Spleen (tissue), 11 donors: Measurements from ENCODE around the gene CRPPA. TPM values are rescaled to one million over a fixed set of nuclear protein-coding genes. Genes with fewer than 3 reads are reported as not detected.
"Not testable (repeated sequence)": the region's sequence is repeated elsewhere in the genome, so short reads cannot be mapped to it uniquely, and the experiment has no call there.

Source experiments
- DNase-seq: peaks from one replicate; pipeline ENCODE4 v3.0.0-alpha.2; 2020
- H3K27ac ChIP-seq, 8 donors: fragments of 200-600 bp; sonication (generic) in 7 of 8; 1 replicate in 4 of 8; 2 replicates in 4 of 8; pipeline versions ENCODE4 v1.5.0 to v1.8.0; 2016 to 2021; ENCODE audit warnings: inconsistent platforms in 4 of 8, mild to moderate bottlenecking in 4 of 8, moderate library complexity in 1 of 8
- H3K27me3 ChIP-seq, 7 donors: fragments of 200-600 bp; sonication (generic) in 6 of 7; replicated peaks in 1 of 7; 1 replicate in 4 of 7; 2 replicates in 3 of 7; pipeline versions ENCODE4 v1.5.0 to v1.8.0; 2016 to 2021; ENCODE audit warnings: inconsistent platforms in 3 of 7, mild to moderate bottlenecking in 1 of 7
- H3K36me3 ChIP-seq, 6 donors: fragments of 200-600 bp; sonication (generic) in 5 of 6; 1 replicate in 4 of 6; 2 replicates in 2 of 6; pipeline versions ENCODE4 v1.5.0 to v1.8.0; 2016 to 2021; ENCODE audit warnings: inconsistent platforms in 2 of 6
- H3K4me1 ChIP-seq, 6 donors: fragments of 200-600 bp; sonication (generic) in 5 of 6; 1 replicate in 3 of 6; 2 replicates in 3 of 6; pipeline versions ENCODE4 v1.5.0 to v1.8.0; 2016 to 2021; ENCODE audit warnings: inconsistent platforms in 3 of 6
- H3K4me3 ChIP-seq, 8 donors: fragments of 200-600 bp; sonication (generic) in 7 of 8; 1 replicate in 4 of 8; 2 replicates in 4 of 8; pipeline versions ENCODE4 v1.5.0 to v1.8.0; 2016 to 2021; ENCODE audit warnings: inconsistent platforms in 4 of 8, mild to moderate bottlenecking in 4 of 8, moderate library complexity in 2 of 8
- H3K9me3 ChIP-seq, 8 donors: fragments of 200-600 bp; sonication (generic) in 7 of 8; 1 replicate in 4 of 8; 2 replicates in 4 of 8; pipeline versions ENCODE4 v1.5.0 to v1.8.0; 2016 to 2021; ENCODE audit warnings: inconsistent platforms in 4 of 8
- POLR2A ChIP-seq, 3 donors: fragments of 450-650 bp; IDR thresholded peaks; one replicate each; pipeline ENCODE4 v1.5.1; 2017; ENCODE audit warnings: antibody characterized with exemption in 3 of 3, mild to moderate bottlenecking in 1 of 3
- POLR2AphosphoS5 ChIP-seq, 3 donors: sonication (generic); formaldehyde crosslinking; IDR thresholded peaks; one replicate each; pipeline ENCODE4 v1.5.1; 2017; ENCODE audit warnings: antibody characterized with exemption in 3 of 3
- WGBS, 5 donors: extraction: QIAGEN DNeasy Blood & Tissue Kit in 3 of 5; methylation state at CpG; one replicate each; pipeline versions ENCODE4 v1.1.5 to v1.1.7; 2013 to 2018; 5-methylcytosine and 5-hydroxymethylcytosine counted together
- intact Hi-C: fragments of 100-400 bp; cut with DNase I; formaldehyde crosslinking; loops from one replicate; pipeline ENCODE4 v1.15.0; 2023; ENCODE audit warnings: low total_unique reads
- polyA plus RNA-seq, 3 donors: library from polyadenylated mRNA; stranded (reverse); fragments of 200-250 nt; gene quantifications; one replicate each; pipeline ENCODE4 v1.2.1, GENCODE V29; 2013
- small RNA-seq, 4 donors: library from RNA; depleted of rRNA; stranded (forward); fragments of <200 nt; gene quantifications; one replicate each; pipeline ENCODE3, GENCODE V24; 2016
- total RNA-seq, 7 donors: library from RNA; depleted of rRNA in 3 of 7; stranded (reverse); fragments of >200 nt in 3 of 7; fragmentation: NEBNext Ultra II Directional in 4 of 7; extraction: Animal tissue kit (Norgen Biotek cat#: 25700) in 4 of 7; gene quantifications; one replicate each; pipeline versions ENCODE4 v1.1.0 to v1.2.1, GENCODE V29; 2016 to 2021
- TF ChIP-seq, protein P1 (sequence below), 11 experiments: fragments of 200-600 bp in 7 of 11; fragments of 450-650 bp in 4 of 11; sonication (generic) in 4 of 11; IDR thresholded peaks in 8 of 11; conservative IDR thresholded peaks in 3 of 11; 1 replicate in 7 of 11; 2 replicates in 4 of 11; pipeline versions ENCODE4 v1.4.0 to v1.8.0; 2016 to 2021; ENCODE audit warnings: antibody characterized with exemption in 11 of 11, inconsistent platforms in 4 of 11, mild to moderate bottlenecking in 1 of 11
- donor health status: healthy with polysubstance abuse.
- donor health status: DM: no; HTN: no; CAD: no; lungs with moderate emphysema.
- donor health status: DM: no; HTN: no; CAD: no.
- donor health status: Bipolar disorder and iron deficiency.
- donor health status: healthy.
- donor health status: DM: no; HTN: no; CAD: no.
- donor health status: DM: yes; HTN: yes; CAD: no.

CRPPA gene
- total and polyA plus RNA-seq, 10 donors, result 0.15 to 3.1 (median 0.84) TPM

DNA sequence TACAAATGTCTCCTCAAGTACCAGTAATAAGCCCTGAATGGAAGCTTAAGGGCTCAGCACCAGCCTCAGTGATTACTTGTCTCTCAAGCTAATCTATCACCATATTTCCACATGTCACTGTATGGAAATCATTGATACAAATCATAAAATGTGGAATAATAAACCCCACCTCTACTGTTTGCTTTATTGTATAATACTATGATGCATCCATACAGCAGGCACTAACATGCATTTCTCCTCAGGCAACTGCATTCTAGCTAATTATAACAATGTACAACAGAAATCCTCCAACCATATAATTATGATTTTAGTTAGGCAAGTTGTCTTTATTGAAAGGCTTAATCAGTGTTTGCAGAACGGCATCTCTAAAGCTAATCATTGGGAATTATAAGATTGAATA lies 26.2 kb downstream of the CRPPA start:
- Histone ChIP-seq H3K36me3 (no peaks in the 10 kb centered on the region), H3K9me3 (peaks cover 0 to 41% (median 9%) of the 10 kb centered on the region in 8 donors), H3K4me1 (no peaks in the 10 kb centered on the region), H3K27me3 (no peaks in the 10 kb centered on the region), H3K4me3 (no peak overlapping the region), H3K27ac (no peak overlapping the region)
- intact Hi-C loops, result no loop called here
- TF ChIP-seq POLR2AphosphoS5 (IDR thresholded peaks at IDR 0.05) (no peak), POLR2A (IDR thresholded peaks at IDR 0.05) (no peak)
- TF ChIP-seq, protein P1, sequence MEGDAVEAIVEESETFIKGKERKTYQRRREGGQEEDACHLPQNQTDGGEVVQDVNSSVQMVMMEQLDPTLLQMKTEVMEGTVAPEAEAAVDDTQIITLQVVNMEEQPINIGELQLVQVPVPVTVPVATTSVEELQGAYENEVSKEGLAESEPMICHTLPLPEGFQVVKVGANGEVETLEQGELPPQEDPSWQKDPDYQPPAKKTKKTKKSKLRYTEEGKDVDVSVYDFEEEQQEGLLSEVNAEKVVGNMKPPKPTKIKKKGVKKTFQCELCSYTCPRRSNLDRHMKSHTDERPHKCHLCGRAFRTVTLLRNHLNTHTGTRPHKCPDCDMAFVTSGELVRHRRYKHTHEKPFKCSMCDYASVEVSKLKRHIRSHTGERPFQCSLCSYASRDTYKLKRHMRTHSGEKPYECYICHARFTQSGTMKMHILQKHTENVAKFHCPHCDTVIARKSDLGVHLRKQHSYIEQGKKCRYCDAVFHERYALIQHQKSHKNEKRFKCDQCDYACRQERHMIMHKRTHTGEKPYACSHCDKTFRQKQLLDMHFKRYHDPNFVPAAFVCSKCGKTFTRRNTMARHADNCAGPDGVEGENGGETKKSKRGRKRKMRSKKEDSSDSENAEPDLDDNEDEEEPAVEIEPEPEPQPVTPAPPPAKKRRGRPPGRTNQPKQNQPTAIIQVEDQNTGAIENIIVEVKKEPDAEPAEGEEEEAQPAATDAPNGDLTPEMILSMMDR (IDR thresholded peaks at IDR 0.05 in 8 of 11, conservative IDR thresholded peaks at IDR 0.05 in 3 of 11), result no peak
- 92 to 100% (median 95%) methylated on average over 1 of the region's 1 CpG for WGBS, 5 donors
- DNase-seq, result no peak

DNA sequence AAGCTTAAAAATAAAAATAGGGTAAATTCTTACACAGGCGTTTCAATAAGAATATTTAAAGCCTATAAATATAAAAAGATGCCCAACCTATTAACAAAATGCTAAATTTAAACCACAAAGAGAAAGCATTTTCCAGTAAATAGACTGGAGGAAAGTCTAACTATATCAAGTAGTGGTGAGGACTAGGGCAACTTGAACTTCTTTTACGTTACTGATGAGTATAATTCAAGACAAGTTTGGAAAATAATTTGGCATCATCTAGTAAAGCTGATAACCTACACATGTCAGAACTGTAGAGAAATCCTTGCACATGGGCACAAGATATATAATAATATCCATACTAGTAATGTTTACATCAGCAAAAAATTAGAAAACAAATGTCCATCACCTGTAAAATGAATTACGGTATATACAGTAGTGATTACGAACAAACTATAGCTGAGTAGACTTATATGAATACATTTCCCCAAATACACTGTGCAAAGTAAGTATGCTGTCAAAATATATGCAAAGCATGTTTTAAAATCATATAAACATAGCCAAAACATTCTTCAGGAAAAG lies 27.4 kb downstream of the CRPPA start:
- intact Hi-C loops, result no loop called here
- TF ChIP-seq POLR2A (IDR thresholded peaks at IDR 0.05), result no peak
- TF ChIP-seq, protein P1 (IDR thresholded peaks at IDR 0.05 in 8 of 11, conservative IDR thresholded peaks at IDR 0.05 in 3 of 11), result no peak
- TF ChIP-seq POLR2AphosphoS5 (IDR thresholded peaks at IDR 0.05), result no peak
- WGBS, 5 donors, result 91 to 96% (median 93%) methylated on average over 4 of the region's 4 CpGs
- Histone ChIP-seq H3K4me1 (no peaks in the 10 kb centered on the region), H3K9me3 (peaks cover 0 to 29% (median 7%) of the 10 kb centered on the region in 8 donors), H3K27ac (no peak overlapping the region), H3K4me3 (no peak overlapping the region), H3K27me3 (no peaks in the 10 kb centered on the region), H3K36me3 (no peaks in the 10 kb centered on the region)
- DNase-seq, result no peak

DNA sequence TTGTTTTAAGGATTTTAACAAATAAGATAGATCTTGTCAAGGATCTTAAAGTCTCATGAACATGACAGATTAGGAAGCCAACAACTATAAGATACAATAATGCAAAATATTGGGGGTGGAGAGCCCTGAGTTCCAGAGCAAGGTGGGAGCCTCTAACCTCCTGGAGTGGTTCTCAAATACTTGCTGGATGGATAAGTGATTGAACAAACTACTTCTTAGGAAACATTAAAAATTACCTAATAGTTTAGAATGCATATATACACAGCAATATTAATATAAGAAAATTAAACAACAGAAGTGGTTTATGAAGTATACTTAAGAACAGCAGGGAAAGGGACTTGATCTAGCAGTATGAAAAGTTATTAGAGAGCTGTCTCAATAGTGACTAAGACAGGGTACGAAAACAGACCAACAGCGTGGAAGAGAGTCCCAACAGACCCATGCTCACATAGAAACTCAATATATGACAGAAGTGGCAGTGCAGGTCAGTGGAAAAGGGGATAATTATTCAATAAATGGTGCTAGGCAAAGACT lies 28.3 kb downstream of the CRPPA start:
- TF ChIP-seq POLR2A (IDR thresholded peaks at IDR 0.05) (no peak), POLR2AphosphoS5 (IDR thresholded peaks at IDR 0.05) (no peak)
- TF ChIP-seq, protein P1 (IDR thresholded peaks at IDR 0.05 in 8 of 11, conservative IDR thresholded peaks at IDR 0.05 in 3 of 11), result no peak
- intact Hi-C loops, result no loop called here
- WGBS, 5 donors, result 85 to 95% (median 87%) methylated on average over 2 of the region's 2 CpGs

DNA sequence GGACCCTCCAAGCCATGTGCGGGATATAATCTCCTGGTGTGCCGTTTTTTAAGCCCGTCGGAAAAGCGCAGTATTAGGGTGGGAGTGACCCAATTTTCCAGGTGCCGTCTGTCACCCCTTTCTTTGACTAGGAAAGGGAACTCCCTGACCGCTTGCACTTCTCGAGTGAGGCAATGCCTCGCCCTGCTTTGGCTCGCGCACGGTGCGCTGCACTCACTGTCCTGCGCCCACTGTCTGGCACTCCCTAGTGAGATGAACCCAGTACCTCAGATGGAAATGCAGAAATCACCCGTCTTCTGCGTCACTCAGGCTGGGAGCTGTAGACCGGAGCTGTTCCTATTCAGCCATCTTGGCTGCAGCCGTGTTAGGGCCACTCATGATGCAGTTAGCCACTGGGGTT lies 37.6 kb downstream of the CRPPA start:
- WGBS, 5 donors, result 93 to 98% (median 95%) methylated on average over 18 of the region's 18 CpGs
- intact Hi-C loops, H3K27ac ChIP-seq, H3K4me3 ChIP-seq, DNase-seq, H3K27me3 ChIP-seq, H3K36me3 ChIP-seq, H3K4me1 ChIP-seq: not testable (repeated sequence)
- peaks cover 0 to 22% (median 14%) of the 10 kb centered on the region in 8 donors for H3K9me3 ChIP-seq

More for the DNA sequence above, 28.3 kb downstream of the CRPPA start:
- Histone ChIP-seq H3K27ac (no peak overlapping the region), H3K36me3 (no peaks in the 10 kb centered on the region), H3K27me3 (no peaks in the 10 kb centered on the region), H3K9me3 (peaks cover 0 to 30% (median 10%) of the 10 kb centered on the region in 8 donors), H3K4me1 (no peaks in the 10 kb centered on the region), H3K4me3 (no peak overlapping the region)
- DNase-seq, result no peak

DNA sequence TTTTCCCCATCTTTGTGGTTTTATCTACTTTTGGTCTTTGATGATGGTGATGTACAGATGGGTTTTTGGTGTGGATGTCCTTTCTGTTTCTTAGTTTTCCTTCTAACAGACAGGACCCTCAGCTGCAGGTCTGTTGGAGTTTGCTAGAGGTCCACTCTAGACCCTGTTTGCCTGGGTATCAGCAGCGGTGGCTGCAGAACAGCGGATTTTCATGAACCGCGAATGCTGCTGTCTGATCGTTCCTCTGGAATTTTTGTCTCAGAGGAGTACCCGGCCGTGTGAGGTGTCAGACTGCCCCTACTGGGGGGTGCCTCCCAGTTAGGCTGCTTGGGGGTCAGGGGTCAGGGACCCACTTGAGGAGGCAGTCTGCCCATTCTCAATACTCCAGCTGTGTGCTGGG lies 38.2 kb downstream of the CRPPA start:
- H3K36me3 ChIP-seq, intact Hi-C loops, H3K27ac ChIP-seq, H3K27me3 ChIP-seq, DNase-seq, H3K4me3 ChIP-seq, H3K4me1 ChIP-seq: not testable (repeated sequence)
- peaks cover 0 to 16% (median 8%) of the 10 kb centered on the region in 8 donors for H3K9me3 ChIP-seq
- 94 to 99% (median 97%) methylated on average over 7 of the region's 7 CpGs for WGBS, 5 donors

Small RNAs within 50 kb of the gene (small RNA-seq; reads per million reads assigned to genes)
- 0 reads per million in 4 donors for gene AC005014.3

Other genes starting within 250 kb of the CRPPA start
- not detected for gene SOSTDC1, start 44.2 kb upstream of the CRPPA start, total RNA-seq
- not detected for gene SOSTDC1, start 44.2 kb upstream of the CRPPA start, polyA plus RNA-seq
- not detected for gene LRRC72, start 105.3 kb upstream of the CRPPA start, total RNA-seq
- not detected for gene LRRC72, start 105.3 kb upstream of the CRPPA start, polyA plus RNA-seq
- gene ANKMY2, start 224.2 kb upstream of the CRPPA start, total RNA-seq, result 10 to 100 TPM; 10.6 to 19.9 (median 13.4) TPM
- 1 to 10 TPM; 4.6 to 9.1 (median 5.9) TPM for gene ANKMY2, start 224.2 kb upstream of the CRPPA start, polyA plus RNA-seq
- gene BZW2, start 224.6 kb upstream of the CRPPA start, total RNA-seq, result 10 to 100 TPM; 19.4 to 36.8 (median 26.6) TPM
- gene BZW2, start 224.6 kb upstream of the CRPPA start, polyA plus RNA-seq, result 10 to 100 TPM; 23.2 to 40.5 (median 28.8) TPM